Neural cell (in vitro differentiated cells): ENCODE data around the gene EYA3. TPM values are rescaled to one million over a fixed set of nuclear protein-coding genes. Genes with fewer than 3 reads are reported as not detected.

Experiments used
- H2AFZ ChIP-seq: fragments of 200-600, 300-800 bp; sonication (generic), shearing (Covaris generic); 2 replicates; pipeline ENCODE4 v1.6.0; 2014; ENCODE audit warnings: low read depth, mild to moderate bottlenecking, antibody characterized with exemption, low read length, moderate library complexity
- H3F3A ChIP-seq: fragments of 200-600 bp; shearing (Covaris generic); 2 replicates; pipeline ENCODE4 v1.6.1; 2016; ENCODE audit warnings: mild to moderate bottlenecking, moderate library complexity, mixed read lengths, antibody characterized with exemption, low read length; ENCODE audit not compliant: insufficient read depth, poor library complexity, severe bottlenecking
- H3K27ac ChIP-seq: fragments of 200-600, 300-800 bp; sonication (generic), shearing (Covaris generic); 2 replicates; pipeline ENCODE4 v1.5.1; 2014; ENCODE audit warnings: mild to moderate bottlenecking, low read length, moderate library complexity
- H3K27me3 ChIP-seq: fragments of 300-800, 200-600 bp; sonication (generic), shearing (Covaris generic); 2 replicates; pipeline ENCODE4 v1.6.0; 2014; ENCODE audit warnings: mild to moderate bottlenecking, low read depth, low read length, moderate library complexity; ENCODE audit not compliant: insufficient read depth
- H3K36me3 ChIP-seq: fragments of 300-800, 200-600 bp; sonication (generic), shearing (Covaris generic); 2 replicates; pipeline ENCODE4 v1.5.1; 2014; ENCODE audit warnings: mild to moderate bottlenecking, antibody characterized with exemption, low read length, moderate library complexity; ENCODE audit not compliant: insufficient read depth
- H3K4me2 ChIP-seq: fragments of 300-800, 200-600 bp; sonication (generic), shearing (Covaris generic); 2 replicates; pipeline ENCODE4 v1.6.0; 2014; ENCODE audit warnings: mild to moderate bottlenecking, low read length
- H3K4me3 ChIP-seq: fragments of 300-800, 200-600 bp; sonication (generic), shearing (Covaris generic); 2 replicates; pipeline ENCODE4 v1.5.1; 2014; ENCODE audit warnings: mild to moderate bottlenecking, low read length, moderate library complexity
- H3K79me2 ChIP-seq: fragments of 200-600 bp; shearing (Covaris generic); replicated peaks from 2 replicates; pipeline ENCODE4 v1.6.0; 2014; ENCODE audit warnings: mild to moderate bottlenecking, low read length, moderate library complexity; ENCODE audit not compliant: insufficient read depth
- H3K9ac ChIP-seq: fragments of 300-800, 200-600 bp; sonication (generic), shearing (Covaris generic); 2 replicates; pipeline ENCODE4 v1.6.1; 2016; ENCODE audit warnings: mild to moderate bottlenecking, low read length, mixed read lengths
- H3K9me2 ChIP-seq: fragments of 200-600 bp; shearing (Covaris generic); 2 replicates; pipeline ENCODE4 v1.6.1; 2016; ENCODE audit warnings: mild to moderate bottlenecking, low read length, mixed read lengths; ENCODE audit not compliant: insufficient read depth
- H3K9me3 ChIP-seq: fragments of 200-600, 300-800 bp; sonication (generic), shearing (Covaris generic); 2 replicates; pipeline ENCODE4 v1.6.1; 2016; ENCODE audit warnings: mild to moderate bottlenecking, mixed run types, low read length, moderate library complexity, mixed read lengths
- H4K20me1 ChIP-seq: fragments of 200-600 bp; shearing (Covaris generic); 2 replicates; pipeline ENCODE4 v1.6.1; 2016; ENCODE audit warnings: mild to moderate bottlenecking, mixed run types; ENCODE audit not compliant: insufficient read depth
- EP300 ChIP-seq: fragments of 450-650 bp; conservative IDR thresholded peaks from 2 replicates; pipeline ENCODE4 v1.6.1; 2014; ENCODE audit warnings: antibody characterized with exemption, mild to moderate bottlenecking, moderate library complexity; ENCODE audit not compliant: poor library complexity, severe bottlenecking
- EZH2 ChIP-seq: fragments of 200-600, 300-800 bp; shearing (Covaris generic), sonication (generic); IDR thresholded peaks from 2 replicates; pipeline ENCODE4 v1.6.1; 2014; ENCODE audit warnings: antibody characterized with exemption, low read length, borderline replicate concordance, mild to moderate bottlenecking; ENCODE audit not compliant: insufficient read depth, poor library complexity, severe bottlenecking
- MXI1 ChIP-seq: fragments of 450-650 bp; conservative IDR thresholded peaks from 2 replicates; pipeline ENCODE4 v1.6.1; 2014; ENCODE audit warnings: antibody characterized with exemption, mild to moderate bottlenecking; ENCODE audit not compliant: poor library complexity, severe bottlenecking
- POLR2AphosphoS5 ChIP-seq: IDR thresholded peaks from 2 replicates; pipeline ENCODE4 v1.6.1; 2012
- RAD21 ChIP-seq: fragments of 450-650 bp; conservative IDR thresholded peaks from 2 replicates; pipeline ENCODE4 v1.6.1; 2014; ENCODE audit warnings: antibody characterized with exemption, mild to moderate bottlenecking, moderate library complexity
- REST ChIP-seq: IDR thresholded peaks from 2 replicates; pipeline ENCODE4 v1.6.1; 2012; ENCODE audit warnings: borderline replicate concordance
- SMC3 ChIP-seq: fragments of 450-650 bp; conservative IDR thresholded peaks from 2 replicates; pipeline ENCODE4 v1.6.1; 2014; ENCODE audit warnings: antibody characterized with exemption, mild to moderate bottlenecking, moderate library complexity; ENCODE audit not compliant: poor library complexity
- TAF1 ChIP-seq: IDR thresholded peaks from 2 replicates; pipeline ENCODE4 v1.6.1; 2012; ENCODE audit warnings: low read depth
- polyA plus RNA-seq: library from polyadenylated mRNA; depleted of rRNA; stranded (reverse); fragments of >200 nt; gene quantifications from 2 replicates; pipeline ENCODE4 v1.2.3, GENCODE V29; 2014
- TF ChIP-seq, protein P1 (sequence below): fragments of 450-650 bp; IDR thresholded peaks from 2 replicates; pipeline ENCODE4 v1.5.1; 2014; ENCODE audit warnings: antibody characterized with exemption, mild to moderate bottlenecking, moderate library complexity; ENCODE audit not compliant: poor library complexity, severe bottlenecking

Gene EYA3
- polyA plus RNA-seq, 1 donor from 2014 or later = 11.2 TPM

GRCh38 chr1:27968692-27969091 is 119.7 kb downstream of the EYA3 start:
- no peak overlapping the region for H2AFZ ChIP-seq
- H3K9me2 ChIP-seq = no peaks in the 10 kb centered on the region
- no peak for TF ChIP-seq EP300
- TF ChIP-seq RAD21 = no peak
- no peak for TF ChIP-seq EZH2
- TF ChIP-seq, protein P1, sequence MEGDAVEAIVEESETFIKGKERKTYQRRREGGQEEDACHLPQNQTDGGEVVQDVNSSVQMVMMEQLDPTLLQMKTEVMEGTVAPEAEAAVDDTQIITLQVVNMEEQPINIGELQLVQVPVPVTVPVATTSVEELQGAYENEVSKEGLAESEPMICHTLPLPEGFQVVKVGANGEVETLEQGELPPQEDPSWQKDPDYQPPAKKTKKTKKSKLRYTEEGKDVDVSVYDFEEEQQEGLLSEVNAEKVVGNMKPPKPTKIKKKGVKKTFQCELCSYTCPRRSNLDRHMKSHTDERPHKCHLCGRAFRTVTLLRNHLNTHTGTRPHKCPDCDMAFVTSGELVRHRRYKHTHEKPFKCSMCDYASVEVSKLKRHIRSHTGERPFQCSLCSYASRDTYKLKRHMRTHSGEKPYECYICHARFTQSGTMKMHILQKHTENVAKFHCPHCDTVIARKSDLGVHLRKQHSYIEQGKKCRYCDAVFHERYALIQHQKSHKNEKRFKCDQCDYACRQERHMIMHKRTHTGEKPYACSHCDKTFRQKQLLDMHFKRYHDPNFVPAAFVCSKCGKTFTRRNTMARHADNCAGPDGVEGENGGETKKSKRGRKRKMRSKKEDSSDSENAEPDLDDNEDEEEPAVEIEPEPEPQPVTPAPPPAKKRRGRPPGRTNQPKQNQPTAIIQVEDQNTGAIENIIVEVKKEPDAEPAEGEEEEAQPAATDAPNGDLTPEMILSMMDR = no peak
- no peak for TF ChIP-seq REST
- no peak for TF ChIP-seq MXI1
- no peak for TF ChIP-seq TAF1
- TF ChIP-seq SMC3 = no peak
- no peak for TF ChIP-seq POLR2AphosphoS5
- no peak overlapping the region for H3K9ac ChIP-seq
- H3F3A ChIP-seq = no peaks in the 10 kb centered on the region
- no peaks in the 10 kb centered on the region for H3K9me3 ChIP-seq
- no peak overlapping the region for H3K4me2 ChIP-seq
- no peaks in the 10 kb centered on the region for H3K27me3 ChIP-seq
- no peak overlapping the region for H3K4me3 ChIP-seq
- H3K27ac ChIP-seq = no peak overlapping the region
- H3K79me2 ChIP-seq = no peaks in the 10 kb centered on the region
- H3K36me3 ChIP-seq = no peaks in the 10 kb centered on the region
- no peaks in the 10 kb centered on the region for H4K20me1 ChIP-seq

GRCh38 chr1:27967884-27968466 is 120.4 kb downstream of the EYA3 start:
- Histone ChIP-seq H3K4me2 (no peak overlapping the region), H3K9me3 (no peaks in the 10 kb centered on the region), H2AFZ (no peak overlapping the region), H3K79me2 (no peaks in the 10 kb centered on the region), H4K20me1 (no peaks in the 10 kb centered on the region), H3K9me2 (no peaks in the 10 kb centered on the region), H3F3A (no peaks in the 10 kb centered on the region), H3K4me3 (no peak overlapping the region), H3K27me3 (no peaks in the 10 kb centered on the region), H3K36me3 (no peaks in the 10 kb centered on the region), H3K9ac (no peak overlapping the region), H3K27ac (no peak overlapping the region)
- TF ChIP-seq SMC3 (no peak), POLR2AphosphoS5 (no peak), MXI1 (no peak), TAF1 (no peak), EZH2 (no peak), RAD21 (no peak)
